GM12878 (cell line): ENCODE data around the gene OR10G3. TPM values are rescaled to one million over a fixed set of nuclear protein-coding genes. Genes with fewer than 3 reads are reported as not detected.

ENCODE experiments used
- ATAC-seq: fragments of 200-7000 bp; cut with Tn5 transposase; 3 replicates; pipeline ENCODE4 v1.9.1; 2020; ENCODE audit warnings: mild to moderate bottlenecking, moderate library complexity
- BruUV-seq: library from RNA; stranded (reverse); fragments of 400-500 nt; replicated peaks from 2 replicates; lab custom pipeline; 2021; lab: Mats Ljungman, UMichigan
- CTCF ChIA-PET: fragments of 300-600 bp; sonication (Branson Sonifier 250); formaldehyde crosslinking; extraction: SDS; loops from one replicate; lab custom pipeline; 2021; ENCODE audit warnings: inconsistent platforms; lab: Yijun Ruan, JAX
- POLR2A ChIA-PET: fragments of 350-600 bp; formaldehyde crosslinking; extraction: SDS; loops from one replicate; lab custom pipeline; 2021; ENCODE audit warnings: inconsistent platforms; lab: Charles Lee
- RAD21 ChIA-PET: fragments of 300-600 bp; sonication (Branson Sonifier 250); formaldehyde crosslinking; loops from one replicate; lab custom pipeline; 2023; ENCODE audit warnings: antibody characterized with exemption; ENCODE audit not compliant: unreplicated experiment; lab: Charles Lee
- SMC1A ChIA-PET: fragments of 300-600 bp; sonication (Branson Sonifier 250); formaldehyde crosslinking; loops from one replicate; lab custom pipeline; 2023; ENCODE audit not compliant: unreplicated experiment, uncharacterized antibody; lab: Charles Lee
- DNase-seq: peaks from one replicate; pipeline ENCODE4 v3.0.0-alpha.2; 2011; ENCODE audit warnings: low read depth, low spot score
- FAIRE-seq: peaks from 3 replicates; lab custom pipeline; 2011; peaks lifted over from hg19 to GRCh38; lab: Jason Lieb, UNC
- H2AFZ ChIP-seq: 2 replicates; pipeline ENCODE4 v1.6.0; 2011; ENCODE audit warnings: low read depth, low read length, control low read depth; ENCODE audit not compliant: control insufficient read depth
- H3K27ac ChIP-seq: 2 replicates; pipeline ENCODE4 v1.5.1; 2011; ENCODE audit warnings: control low read depth; ENCODE audit not compliant: control insufficient read depth, insufficient read depth
- H3K27me3 ChIP-seq, 2 experiments: replicated peaks in 1 of 2; 2 replicates each; pipeline versions ENCODE4 v1.6.0 to v1.6.1; 2011; ENCODE audit warnings: low read length in 1 of 2; ENCODE audit not compliant: control insufficient read depth in 2 of 2, insufficient read depth in 2 of 2
- H3K36me3 ChIP-seq, 2 experiments: 2 replicates each; pipeline ENCODE4 v1.5.1; 2011; ENCODE audit warnings: low read length in 1 of 2; ENCODE audit not compliant: control insufficient read depth in 2 of 2, insufficient read depth in 2 of 2
- H3K4me1 ChIP-seq: 2 replicates; pipeline ENCODE4 v1.6.1; 2011; ENCODE audit warnings: mild to moderate bottlenecking, low read length, moderate library complexity, mixed read lengths; ENCODE audit not compliant: control insufficient read depth, insufficient read depth
- H3K4me2 ChIP-seq: 2 replicates; pipeline ENCODE4 v1.6.0; 2011; ENCODE audit warnings: control low read depth; ENCODE audit not compliant: control insufficient read depth, insufficient read depth
- H3K4me3 ChIP-seq: fragments of 200-600 bp; sonication (generic); 2 replicates; pipeline ENCODE4 v1.5.1; 2016
- H3K79me2 ChIP-seq: 2 replicates; pipeline ENCODE4 v1.6.0; 2011; ENCODE audit warnings: low read length; ENCODE audit not compliant: control insufficient read depth, insufficient read depth
- H3K9ac ChIP-seq: 2 replicates; pipeline ENCODE4 v1.8.0; 2011; ENCODE audit warnings: low read length, control low read depth, mixed read lengths; ENCODE audit not compliant: control insufficient read depth, insufficient read depth
- H3K9me3 ChIP-seq: replicated peaks from 3 replicates; pipeline ENCODE4 v1.5.1; 2011; ENCODE audit warnings: mild to moderate bottlenecking, low read length; ENCODE audit not compliant: control insufficient read depth, insufficient read depth
- H4K20me1 ChIP-seq: 2 replicates; pipeline ENCODE4 v1.6.0; 2011; ENCODE audit not compliant: control insufficient read depth, insufficient read depth
- BACH1 ChIP-seq: fragments of 450-650 bp; IDR thresholded peaks from 2 replicates; pipeline ENCODE4 v1.6.1; 2017; ENCODE audit warnings: mild to moderate bottlenecking, borderline replicate concordance
- BCL3 ChIP-seq: IDR thresholded peaks from 2 replicates; pipeline ENCODE4 v1.6.1; 2011; ENCODE audit warnings: borderline replicate concordance, low read depth, mild to moderate bottlenecking, moderate library complexity, low read length; ENCODE audit not compliant: insufficient read depth, poor library complexity, severe bottlenecking
- CHD1 ChIP-seq: IDR thresholded peaks from 2 replicates; pipeline ENCODE4 v1.6.1; 2012; ENCODE audit warnings: low read depth, low read length, improper control_type of control experiment
- EP300 ChIP-seq, 2 experiments: fragments of 150-350 bp in 1 of 2; IDR thresholded peaks; 2 replicates each; pipeline ENCODE4 v1.6.1; 2011 to 2012; ENCODE audit warnings: low read depth in 2 of 2, low read length in 2 of 2, borderline replicate concordance in 1 of 2, improper control_type of control experiment in 1 of 2, inconsistent platforms in 1 of 2; ENCODE audit not compliant: control insufficient read depth in 1 of 2
- GABPA ChIP-seq: IDR thresholded peaks from 2 replicates; pipeline ENCODE4 v1.6.1; 2014; ENCODE audit warnings: antibody characterized with exemption, low read depth, mild to moderate bottlenecking, inconsistent platforms
- HDAC6 ChIP-seq: fragments of 200-600 bp; sonication (generic); IDR thresholded peaks from one replicate; pipeline ENCODE4 v1.8.0; 2017; ENCODE audit warnings: antibody characterized with exemption; ENCODE audit not compliant: unreplicated experiment
- JUNB ChIP-seq: IDR thresholded peaks from 2 replicates; pipeline ENCODE4 v1.6.1; 2016; ENCODE audit warnings: antibody characterized with exemption, mild to moderate bottlenecking
- NBN ChIP-seq: fragments of 450-650 bp; IDR thresholded peaks from 2 replicates; pipeline ENCODE4 v1.6.1; 2016
- PBX3 ChIP-seq: IDR thresholded peaks from 2 replicates; pipeline ENCODE4 v1.6.1; 2011; ENCODE audit warnings: mild to moderate bottlenecking, low read depth, low read length, moderate library complexity; ENCODE audit not compliant: insufficient replicate concordance
- POLR2AphosphoS5 ChIP-seq: IDR thresholded peaks from 2 replicates; pipeline ENCODE4 v1.6.1; 2011; ENCODE audit warnings: mild to moderate bottlenecking, low read length, inconsistent platforms
- RB1 ChIP-seq: fragments of 450-650 bp; formaldehyde crosslinking; IDR thresholded peaks from 2 replicates; pipeline ENCODE4 v1.6.1; 2017; ENCODE audit warnings: mild to moderate bottlenecking, borderline replicate concordance
- TBL1XR1 ChIP-seq: IDR thresholded peaks from 2 replicates; pipeline ENCODE4 v1.6.1; 2012; ENCODE audit warnings: low read depth, low read length, improper control_type of control experiment
- ZNF24 ChIP-seq: fragments of 450-650 bp; IDR thresholded peaks from 2 replicates; pipeline ENCODE4 v1.6.1; 2017; ENCODE audit warnings: antibody characterized with exemption, mild to moderate bottlenecking
- WGBS: methylation state at CpG from one replicate; pipeline ENCODE4 v1.1.6; 2016; ENCODE audit warnings: low lambda C conversion rate; ENCODE audit not compliant: insufficient replicate concordance, insufficient coverage; ENCODE audit errors: missing lambda C conversion rate; 5-methylcytosine and 5-hydroxymethylcytosine counted together
- in situ Hi-C: fragments of 300-500 bp; cut with MboI; formaldehyde crosslinking; loops from 9 replicates; pipeline ENCODE4 v1.14.3; 2018; ENCODE audit warnings: mixed read lengths
- intact Hi-C: fragments of 100-400 bp; cut with micrococcal nuclease; formaldehyde crosslinking; loops from one replicate; pipeline ENCODE4 v1.14.2; 2022; ENCODE audit not compliant: unreplicated experiment
- polyA plus RNA-seq, 11 experiments: library from polyadenylated mRNA; depleted of rRNA in 4 of 11; unstranded in 6 of 11; stranded (reverse) in 5 of 11; fragments of >200 nt; fragmentation: Nextera tagmentation in 4 of 11; fragmentation: Illumina TruSeq in 1 of 11; extraction: Ambion mirVana in 4 of 11; extraction: Trizol in 1 of 11; gene quantifications; 1 replicate in 1 of 11; 2 replicates in 10 of 11; pipeline versions ENCODE4 v1.2.1 to v1.2.3, GENCODE V29; 2011 to 2016; ENCODE audit warnings: inconsistent platforms in 2 of 11, missing spikeins in 2 of 11, low read depth in 1 of 11
- total RNA-seq, 4 experiments: library from RNA; depleted of rRNA in 3 of 4; stranded (reverse); fragments of >200 nt in 3 of 4; fragmentation: Illumina TruSeq in 1 of 4; extraction: Trizol in 1 of 4; gene quantifications; 2 replicates each; pipeline versions ENCODE4 v1.2.1 to v1.2.3, GENCODE V29; 2013 to 2021

OR10G3 gene
- total and polyA plus RNA-seq, 10 of the 15 experiments (the other 5 are each of a cell fraction or from before 2014, with no cell fraction given) = not detected

GRCh38 chr14:21521501-21521900 is 58.4 kb downstream of the OR10G3 start (continued):
- no peak for TF ChIP-seq CHD1
- TF ChIP-seq, all 136 proteins: peak for 0

GRCh38 chr14:21520767-21521166 is 59.1 kb downstream of the OR10G3 start:
- in situ Hi-C loops = no loop called here
- FAIRE-seq (no peak), ATAC-seq (no peak)

More at GRCh38 chr14:21520767-21521166, 59.1 kb downstream of the OR10G3 start:
- no peak for DNase-seq
- SMC1A ChIA-PET = interaction anchor here (1.0 kb wide), 2 partner anchors 10 to 22 kb away, joined by 3 to 4 read pairs; partner anchors contain the start of gene METTL3
- H3K4me2 ChIP-seq = no peak overlapping the region
- CTCF ChIA-PET = interaction anchor here (1.3 to 4.5 kb wide), 3 partner anchors 8 to 36 kb away, joined by 3 to 22 read pairs (median 4); no protein-coding TSS in a partner anchor
- H4K20me1 ChIP-seq = no peaks in the 10 kb centered on the region
- H3K4me3 ChIP-seq = no peak overlapping the region
- H3K9me3 ChIP-seq = no peaks in the 10 kb centered on the region
- no peak overlapping the region for H2AFZ ChIP-seq
- H3K27me3 ChIP-seq = no peaks in the 10 kb centered on the region
- H3K4me1 ChIP-seq = no peaks in the 10 kb centered on the region
- H3K9ac ChIP-seq = no peak overlapping the region
- H3K79me2 ChIP-seq = no peaks in the 10 kb centered on the region
- no peak for TF ChIP-seq ZNF24
- no peak for TF ChIP-seq GABPA
- no peak for TF ChIP-seq JUNB
- TF ChIP-seq POLR2AphosphoS5 = no peak
- TF ChIP-seq PBX3 = no peak
- TF ChIP-seq EP300 (IDR thresholded peaks at IDR 0.05; ENCODE audit: borderline replicate concordance in 1 of 2, control insufficient read depth in 1 of 2, low read depth in 2 of 2, low read length in 2 of 2) = no peak
- no peak for TF ChIP-seq BACH1
- TF ChIP-seq HDAC6 = no peak
- no peak for TF ChIP-seq TBL1XR1
- no peak for TF ChIP-seq BCL3
- no peak for TF ChIP-seq RB1
- no peak for TF ChIP-seq NBN
- H3K27ac ChIP-seq = no peak overlapping the region
- intact Hi-C loops = no loop called here
- POLR2A ChIA-PET = no interaction called here
- WGBS = 55% methylated on average over 1 of the region's 1 CpG
- H3K36me3 ChIP-seq = no peaks in the 10 kb centered on the region
- no TSS peak for BruUV-seq
- RAD21 ChIA-PET = interaction anchor here (3.1 kb wide), 1 partner anchor 22 kb away, joined by 10 read pairs; no protein-coding TSS in a partner anchor
